Hepatocyte (in vitro differentiated cells): Measurements from ENCODE around the gene NEK10. TPM values are rescaled to one million over a fixed set of nuclear protein-coding genes. Genes with fewer than 3 reads are reported as not detected.

Experiments
- DNase-seq: peaks from one replicate; pipeline ENCODE4 v3.0.0-alpha.2; 2016; ENCODE audit warnings: low spot score
- H2AFZ ChIP-seq: fragments of 200-600 bp; sonication (generic); 2 replicates; pipeline ENCODE4 v1.6.0; 2016; ENCODE audit warnings: antibody characterized with exemption, mild to moderate bottlenecking
- H3K27ac ChIP-seq: fragments of 200-600 bp; sonication (generic); 2 replicates; pipeline ENCODE4 v1.5.1; 2016; ENCODE audit warnings: mild to moderate bottlenecking
- H3K27me3 ChIP-seq: fragments of 200-600 bp; sonication (generic); 2 replicates; pipeline ENCODE4 v1.6.1; 2016
- H3K36me3 ChIP-seq: fragments of 200-600 bp; sonication (generic); replicated peaks from 2 replicates; pipeline ENCODE4 v1.5.1; 2016; ENCODE audit warnings: low read depth; ENCODE audit not compliant: insufficient read depth
- H3K4me1 ChIP-seq: fragments of 200-600 bp; sonication (generic); 2 replicates; pipeline ENCODE4 v1.5.1; 2016; ENCODE audit warnings: mild to moderate bottlenecking, moderate library complexity; ENCODE audit not compliant: insufficient read depth
- H3K4me2 ChIP-seq: fragments of 200-600 bp; sonication (generic); 2 replicates; pipeline ENCODE4 v1.6.0; 2016
- H3K4me3 ChIP-seq: fragments of 200-600 bp; sonication (generic); 2 replicates; pipeline ENCODE4 v1.5.1; 2016; ENCODE audit warnings: mild to moderate bottlenecking
- H3K79me2 ChIP-seq: fragments of 200-600 bp; sonication (generic); 2 replicates; pipeline ENCODE4 v1.6.0; 2017; ENCODE audit warnings: mild to moderate bottlenecking
- H3K9me2 ChIP-seq: fragments of 200-600 bp; sonication (generic); replicated peaks from 2 replicates; pipeline ENCODE4 v1.6.0; 2017; ENCODE audit warnings: mild to moderate bottlenecking; ENCODE audit not compliant: insufficient read depth
- H3K9me3 ChIP-seq: fragments of 200-600 bp; sonication (generic); 2 replicates; pipeline ENCODE4 v1.5.1; 2016; ENCODE audit warnings: low read depth, mild to moderate bottlenecking
- H4K20me1 ChIP-seq: fragments of 200-600 bp; sonication (generic); 2 replicates; pipeline ENCODE4 v1.6.0; 2016; ENCODE audit warnings: mild to moderate bottlenecking; ENCODE audit not compliant: insufficient read depth, poor library complexity, severe bottlenecking
- EZH2 ChIP-seq: fragments of 200-600 bp; sonication (generic); IDR thresholded peaks from 2 replicates; pipeline ENCODE4 v1.6.1; 2016; ENCODE audit warnings: antibody characterized with exemption, mild to moderate bottlenecking, borderline replicate concordance
- EZH2phosphoT487 ChIP-seq: fragments of 200-600 bp; sonication (generic); IDR thresholded peaks from one replicate; pipeline ENCODE4 v1.6.1; 2018; ENCODE audit warnings: antibody characterized with exemption, mild to moderate bottlenecking, low read depth, moderate library complexity; ENCODE audit not compliant: unreplicated experiment, severe bottlenecking
- WGBS: methylation state at CpG from one replicate; pipeline ENCODE4 v1.1.6; 2016; ENCODE audit warnings: low lambda C conversion rate; ENCODE audit errors: missing lambda C conversion rate; 5-methylcytosine and 5-hydroxymethylcytosine counted together
- polyA plus RNA-seq: library from polyadenylated mRNA; unstranded; fragments of >200 nt; fragmentation: Nextera tagmentation; extraction: Ambion mirVana; gene quantifications from 2 replicates; pipeline ENCODE4 v1.2.1, GENCODE V29; 2016
- total RNA-seq: library from RNA; depleted of rRNA; stranded (reverse); fragments of >200 nt; gene quantifications from 2 replicates; pipeline ENCODE4 v1.2.3, GENCODE V29; 2014
- TF ChIP-seq, protein P1 (sequence below): fragments of 200-600 bp; sonication (generic); IDR thresholded peaks from 2 replicates; pipeline ENCODE4 v1.5.1; 2016; ENCODE audit warnings: antibody characterized with exemption, mild to moderate bottlenecking; ENCODE audit not compliant: poor library complexity

Gene NEK10
- total and polyA plus RNA-seq, 2 experiments from 2014 or later, result 0.13 to 2.0 TPM

- H3K4me3 ChIP-seq, result no peak overlapping the region
- TF ChIP-seq, protein P1, sequence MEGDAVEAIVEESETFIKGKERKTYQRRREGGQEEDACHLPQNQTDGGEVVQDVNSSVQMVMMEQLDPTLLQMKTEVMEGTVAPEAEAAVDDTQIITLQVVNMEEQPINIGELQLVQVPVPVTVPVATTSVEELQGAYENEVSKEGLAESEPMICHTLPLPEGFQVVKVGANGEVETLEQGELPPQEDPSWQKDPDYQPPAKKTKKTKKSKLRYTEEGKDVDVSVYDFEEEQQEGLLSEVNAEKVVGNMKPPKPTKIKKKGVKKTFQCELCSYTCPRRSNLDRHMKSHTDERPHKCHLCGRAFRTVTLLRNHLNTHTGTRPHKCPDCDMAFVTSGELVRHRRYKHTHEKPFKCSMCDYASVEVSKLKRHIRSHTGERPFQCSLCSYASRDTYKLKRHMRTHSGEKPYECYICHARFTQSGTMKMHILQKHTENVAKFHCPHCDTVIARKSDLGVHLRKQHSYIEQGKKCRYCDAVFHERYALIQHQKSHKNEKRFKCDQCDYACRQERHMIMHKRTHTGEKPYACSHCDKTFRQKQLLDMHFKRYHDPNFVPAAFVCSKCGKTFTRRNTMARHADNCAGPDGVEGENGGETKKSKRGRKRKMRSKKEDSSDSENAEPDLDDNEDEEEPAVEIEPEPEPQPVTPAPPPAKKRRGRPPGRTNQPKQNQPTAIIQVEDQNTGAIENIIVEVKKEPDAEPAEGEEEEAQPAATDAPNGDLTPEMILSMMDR, result no peak
- TF ChIP-seq EZH2phosphoT487 (no peak), EZH2 (no peak)
- no peak overlapping the region for H3K27ac ChIP-seq
- H3K9me2 ChIP-seq, result no peaks in the 10 kb centered on the region
- H3K9me3 ChIP-seq, result no peaks in the 10 kb centered on the region
- H4K20me1 ChIP-seq, result no peaks in the 10 kb centered on the region
- H3K79me2 ChIP-seq, result no peaks in the 10 kb centered on the region
- 91% methylated on average over 3 of the region's 3 CpGs for WGBS
- H3K4me1 ChIP-seq, result peaks cover 5% of the 10 kb centered on the region
- no peak for DNase-seq
- no peak overlapping the region for H2AFZ ChIP-seq
- no peak overlapping the region for H3K4me2 ChIP-seq
- no peaks in the 10 kb centered on the region for H3K36me3 ChIP-seq
- H3K27me3 ChIP-seq, result no peaks in the 10 kb centered on the region
These were observed 243.2 kb downstream of the NEK10 start for GRCh38 chr3:27125821-27126501.

GRCh38 chr3:27119639-27120038 lies 249.5 kb downstream of the NEK10 start:
- TF ChIP-seq, protein P1, result no peak
- no peak for TF ChIP-seq EZH2phosphoT487
- no peak for TF ChIP-seq EZH2
- no peaks in the 10 kb centered on the region for H3K4me1 ChIP-seq
- H3K4me2 ChIP-seq, result no peak overlapping the region
- H3K27ac ChIP-seq, result no peak overlapping the region
- H3K79me2 ChIP-seq, result no peaks in the 10 kb centered on the region
- H3K27me3 ChIP-seq, result no peaks in the 10 kb centered on the region
- no peak overlapping the region for H3K4me3 ChIP-seq
- no peak for DNase-seq
- no peak overlapping the region for H2AFZ ChIP-seq
- H3K9me2 ChIP-seq, result no peaks in the 10 kb centered on the region
- H3K36me3 ChIP-seq, result no peaks in the 10 kb centered on the region
- no peaks in the 10 kb centered on the region for H4K20me1 ChIP-seq
- whole genome bisulfite sequencing, result 76% methylated on average over 3 of the region's 3 CpGs
- no peaks in the 10 kb centered on the region for H3K9me3 ChIP-seq

- Histone ChIP-seq H3K27me3 (no peaks in the 10 kb centered on the region), H3K9me3 (no peaks in the 10 kb centered on the region), H3K27ac (no peak overlapping the region), H3K4me3 (no peak overlapping the region), H3K4me1 (no peaks in the 10 kb centered on the region), H3K36me3 (no peaks in the 10 kb centered on the region), H3K4me2 (no peak overlapping the region), H3K9me2 (no peaks in the 10 kb centered on the region), H2AFZ (no peak overlapping the region), H4K20me1 (no peaks in the 10 kb centered on the region), H3K79me2 (no peaks in the 10 kb centered on the region)
- WGBS, result 86% methylated on average over 1 of the region's 1 CpG
- DNase-seq, result no peak
- TF ChIP-seq, protein P1, result no peak
- TF ChIP-seq EZH2, result no peak
- TF ChIP-seq EZH2phosphoT487, result no peak
These were observed 253.8 kb downstream of the NEK10 start for GRCh38 chr3:27115352-27115751.

GRCh38 chr3:27114684-27115083 lies 254.5 kb downstream of the NEK10 start:
- Histone ChIP-seq H3K4me1 (no peaks in the 10 kb centered on the region), H2AFZ (no peak overlapping the region), H3K27me3 (no peaks in the 10 kb centered on the region), H3K4me2 (no peak overlapping the region), H3K27ac (no peak overlapping the region), H3K4me3 (no peak overlapping the region), H3K79me2 (no peaks in the 10 kb centered on the region), H4K20me1 (no peaks in the 10 kb centered on the region), H3K9me2 (no peaks in the 10 kb centered on the region), H3K9me3 (no peaks in the 10 kb centered on the region), H3K36me3 (no peaks in the 10 kb centered on the region)
- 67% methylated on average over 1 of the region's 1 CpG for WGBS
- DNase-seq, result no peak
- TF ChIP-seq, protein P1, result no peak
- TF ChIP-seq EZH2phosphoT487 (no peak), EZH2 (no peak)
